Measurements from ENCODE around the gene CFAP251.

DNA sequence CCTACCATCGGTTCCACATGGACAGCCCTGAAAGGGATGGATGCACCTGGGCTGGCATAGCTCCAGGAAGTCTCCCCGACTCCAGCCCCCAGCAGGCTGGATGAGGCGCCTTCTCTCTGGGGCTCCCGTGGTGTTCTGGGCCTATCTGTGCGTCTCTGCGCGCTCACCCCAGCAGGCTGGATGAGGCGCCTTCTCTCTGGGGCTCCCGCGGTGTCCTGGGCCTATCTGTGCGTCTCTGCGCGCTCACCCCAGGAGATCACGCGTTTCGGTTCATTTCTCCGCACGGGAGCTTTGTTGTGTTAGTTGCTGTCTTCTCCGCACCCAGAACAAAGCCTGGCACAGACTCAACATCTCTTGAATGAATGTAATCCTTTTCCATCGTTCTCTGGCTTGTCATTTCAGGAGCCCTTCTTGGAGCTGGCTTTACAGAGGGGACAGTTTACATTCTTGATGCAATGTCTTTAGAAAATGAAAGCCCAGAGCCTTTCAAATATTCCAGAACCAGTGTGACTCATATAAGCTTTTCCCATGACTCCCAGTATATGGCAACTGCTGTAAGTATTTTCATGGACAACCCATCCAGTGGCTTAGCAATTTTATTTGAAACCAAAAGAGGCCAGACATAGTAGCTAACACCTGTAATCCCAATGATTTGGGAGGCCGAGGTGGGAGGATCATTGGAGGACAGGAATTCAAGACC is 40.3 kb downstream of the CFAP251 start:
- TF ChIP-seq, protein P1, sequence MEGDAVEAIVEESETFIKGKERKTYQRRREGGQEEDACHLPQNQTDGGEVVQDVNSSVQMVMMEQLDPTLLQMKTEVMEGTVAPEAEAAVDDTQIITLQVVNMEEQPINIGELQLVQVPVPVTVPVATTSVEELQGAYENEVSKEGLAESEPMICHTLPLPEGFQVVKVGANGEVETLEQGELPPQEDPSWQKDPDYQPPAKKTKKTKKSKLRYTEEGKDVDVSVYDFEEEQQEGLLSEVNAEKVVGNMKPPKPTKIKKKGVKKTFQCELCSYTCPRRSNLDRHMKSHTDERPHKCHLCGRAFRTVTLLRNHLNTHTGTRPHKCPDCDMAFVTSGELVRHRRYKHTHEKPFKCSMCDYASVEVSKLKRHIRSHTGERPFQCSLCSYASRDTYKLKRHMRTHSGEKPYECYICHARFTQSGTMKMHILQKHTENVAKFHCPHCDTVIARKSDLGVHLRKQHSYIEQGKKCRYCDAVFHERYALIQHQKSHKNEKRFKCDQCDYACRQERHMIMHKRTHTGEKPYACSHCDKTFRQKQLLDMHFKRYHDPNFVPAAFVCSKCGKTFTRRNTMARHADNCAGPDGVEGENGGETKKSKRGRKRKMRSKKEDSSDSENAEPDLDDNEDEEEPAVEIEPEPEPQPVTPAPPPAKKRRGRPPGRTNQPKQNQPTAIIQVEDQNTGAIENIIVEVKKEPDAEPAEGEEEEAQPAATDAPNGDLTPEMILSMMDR (IDR thresholded peaks at IDR 0.05; ENCODE audit: poor library complexity) = no peak
- TF ChIP-seq EZH2 (IDR thresholded peaks at IDR 0.05; ENCODE audit: borderline replicate concordance) = no peak
- no peak for TF ChIP-seq EZH2phosphoT487 (IDR thresholded peaks at IDR 0.05; ENCODE audit: low read depth, severe bottlenecking, unreplicated experiment)
